ENCODE measurements around the gene PPP2R2C.

GRCh38 chr4:6366581-6366980, 105.8 kb downstream of the PPP2R2C start:
- TF ChIP-seq FOXA1 (IDR thresholded peaks at IDR 0.05), result no peak
- no peak for TF ChIP-seq SUZ12 (IDR thresholded peaks at IDR 0.05)
- TF ChIP-seq FOXM1 (IDR thresholded peaks at IDR 0.05; ENCODE audit: borderline replicate concordance), result no peak
- TF ChIP-seq SP1 (IDR thresholded peaks at IDR 0.05), result no peak
- no peak for TF ChIP-seq ZNF384 (IDR thresholded peaks at IDR 0.05)
- TF ChIP-seq HDGF (IDR thresholded peaks at IDR 0.05; ENCODE audit: borderline replicate concordance), result no peak
- no peak for TF ChIP-seq FOXK2 (IDR thresholded peaks at IDR 0.05)
- TF ChIP-seq CTBP1 (IDR thresholded peaks at IDR 0.05; ENCODE audit: borderline replicate concordance), result no peak
- no peak for TF ChIP-seq NFRKB (IDR thresholded peaks at IDR 0.05)
- no peak for TF ChIP-seq PKNOX1 (IDR thresholded peaks at IDR 0.05)
- TF ChIP-seq BHLHE40 (IDR thresholded peaks at IDR 0.05; ENCODE audit: borderline replicate concordance), result no peak

All from HEK293T (cell line).